ENCODE data around the gene WFIKKN1. TPM values are rescaled to one million over a fixed set of nuclear protein-coding genes. Genes with fewer than 3 reads are reported as not detected.

WFIKKN1 gene
- total and polyA plus RNA-seq, 2 of the 13 experiments (the other 11 are each of a cell fraction or from before 2014, with no cell fraction given): 1.7 to 4.9 TPM

DNA sequence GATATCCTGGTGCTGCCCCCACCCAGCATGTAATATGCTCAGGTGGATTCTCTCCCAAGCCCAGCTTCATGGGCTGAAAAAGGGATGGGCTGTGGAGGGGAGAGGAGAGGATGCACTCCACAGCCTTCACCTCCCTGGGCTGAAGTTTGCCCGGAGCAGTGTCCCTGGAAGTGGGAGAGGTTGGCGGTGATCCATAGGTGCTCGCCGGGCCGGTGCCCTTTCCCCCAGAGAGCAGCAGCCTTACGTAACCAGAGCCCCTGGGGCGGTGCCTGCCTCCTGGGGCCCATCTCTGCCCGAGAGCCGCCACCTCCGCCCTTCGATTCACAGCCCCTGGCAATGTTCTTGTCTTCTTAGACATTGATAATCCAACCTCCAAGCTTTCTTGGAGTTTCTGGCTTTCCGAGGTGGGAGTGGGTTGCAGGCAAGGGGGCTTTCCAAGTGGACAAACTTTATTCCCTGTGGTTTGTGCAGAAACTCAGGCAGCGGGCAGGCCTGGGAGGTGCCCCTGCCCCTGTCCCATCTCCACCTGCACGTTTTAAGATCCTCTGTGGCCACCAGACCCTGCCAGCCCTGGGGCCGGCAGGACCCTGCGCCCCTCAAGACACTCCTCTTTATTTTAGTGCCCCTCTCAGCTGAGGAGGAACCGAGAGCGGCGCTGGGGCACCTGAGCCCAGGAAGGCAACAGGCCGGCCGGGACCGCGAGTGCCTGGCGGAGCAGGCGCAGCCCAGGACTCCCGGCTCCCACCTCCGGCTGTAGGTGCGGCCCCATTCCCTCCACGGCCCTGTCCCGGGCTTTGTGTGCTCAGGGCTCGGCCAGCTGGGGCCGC, 15.3 kb downstream of the WFIKKN1 start (continued):
- TF ChIP-seq THYN1 (CRISPR knock-in tag; IDR thresholded peaks at IDR 0.05; ENCODE audit: borderline replicate concordance, low read depth): no peak
- no peak for TF ChIP-seq ZBTB1 (CRISPR knock-in tag; IDR thresholded peaks at IDR 0.05; ENCODE audit: borderline replicate concordance)
- TF ChIP-seq ZNF274 (CRISPR knock-in tag; IDR thresholded peaks at IDR 0.05): no peak
- no peak for TF ChIP-seq SMARCE1 (IDR thresholded peaks at IDR 0.05; ENCODE audit: borderline replicate concordance)
- TF ChIP-seq CENPBD1 (CRISPR knock-in tag; IDR thresholded peaks at IDR 0.05; ENCODE audit: borderline replicate concordance, low read depth): no peak
- no peak for TF ChIP-seq ZNF260 (CRISPR knock-in tag; IDR thresholded peaks at IDR 0.05; ENCODE audit: borderline replicate concordance, low read depth)
- peak; percentile 35; the same call in 1 of the 2 replicates for TF ChIP-seq ZNF768 (CRISPR knock-in tag; IDR thresholded peaks at IDR 0.05)
- peak; percentile 85 for TF ChIP-seq PATZ1 (CRISPR knock-in tag; IDR thresholded peaks at IDR 0.05)
- no peak for TF ChIP-seq ZSCAN12 (CRISPR knock-in tag; IDR thresholded peaks at IDR 0.05)
- TF ChIP-seq ZNF33A (CRISPR knock-in tag; IDR thresholded peaks at IDR 0.05; ENCODE audit: borderline replicate concordance): no peak
- TF ChIP-seq CHD2 (IDR thresholded peaks at IDR 0.05; ENCODE audit: low read depth, low read length): no peak
- TF ChIP-seq JUN (CRISPR knock-in tag; IDR thresholded peaks at IDR 0.05): no peak
- TF ChIP-seq ZFX (CRISPR knock-in tag; IDR thresholded peaks at IDR 0.05; ENCODE audit: low read depth): peak; percentile 60
- TF ChIP-seq ZNF543 (CRISPR knock-in tag; IDR thresholded peaks at IDR 0.05): no peak
- no peak for TF ChIP-seq ZNF180 (CRISPR knock-in tag; IDR thresholded peaks at IDR 0.05; ENCODE audit: borderline replicate concordance, low read depth)
- TF ChIP-seq GMEB2 (CRISPR knock-in tag; IDR thresholded peaks at IDR 0.05; ENCODE audit: low read depth): no peak
- TF ChIP-seq, protein P1, sequence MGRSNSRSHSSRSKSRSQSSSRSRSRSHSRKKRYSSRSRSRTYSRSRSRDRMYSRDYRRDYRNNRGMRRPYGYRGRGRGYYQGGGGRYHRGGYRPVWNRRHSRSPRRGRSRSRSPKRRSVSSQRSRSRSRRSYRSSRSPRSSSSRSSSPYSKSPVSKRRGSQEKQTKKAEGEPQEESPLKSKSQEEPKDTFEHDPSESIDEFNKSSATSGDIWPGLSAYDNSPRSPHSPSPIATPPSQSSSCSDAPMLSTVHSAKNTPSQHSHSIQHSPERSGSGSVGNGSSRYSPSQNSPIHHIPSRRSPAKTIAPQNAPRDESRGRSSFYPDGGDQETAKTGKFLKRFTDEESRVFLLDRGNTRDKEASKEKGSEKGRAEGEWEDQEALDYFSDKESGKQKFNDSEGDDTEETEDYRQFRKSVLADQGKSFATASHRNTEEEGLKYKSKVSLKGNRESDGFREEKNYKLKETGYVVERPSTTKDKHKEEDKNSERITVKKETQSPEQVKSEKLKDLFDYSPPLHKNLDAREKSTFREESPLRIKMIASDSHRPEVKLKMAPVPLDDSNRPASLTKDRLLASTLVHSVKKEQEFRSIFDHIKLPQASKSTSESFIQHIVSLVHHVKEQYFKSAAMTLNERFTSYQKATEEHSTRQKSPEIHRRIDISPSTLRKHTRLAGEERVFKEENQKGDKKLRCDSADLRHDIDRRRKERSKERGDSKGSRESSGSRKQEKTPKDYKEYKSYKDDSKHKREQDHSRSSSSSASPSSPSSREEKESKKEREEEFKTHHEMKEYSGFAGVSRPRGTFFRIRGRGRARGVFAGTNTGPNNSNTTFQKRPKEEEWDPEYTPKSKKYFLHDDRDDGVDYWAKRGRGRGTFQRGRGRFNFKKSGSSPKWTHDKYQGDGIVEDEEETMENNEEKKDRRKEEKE (IDR thresholded peaks at IDR 0.05): no peak
- TF ChIP-seq POLR2A (IDR thresholded peaks at IDR 0.05; ENCODE audit: insufficient read depth in 1 of 2, low read depth in 2 of 2, low read length in 2 of 2): peak; percentile 45 to 61
- no peak for TF ChIP-seq ZNF839 (CRISPR knock-in tag; IDR thresholded peaks at IDR 0.05; ENCODE audit: borderline replicate concordance)
- TF ChIP-seq CCDC6 (CRISPR knock-in tag; IDR thresholded peaks at IDR 0.05): 0 out of 2 replicates have a peak, but pooled peaks have one; percentile 43
- no peak for TF ChIP-seq CREB1 (IDR thresholded peaks at IDR 0.05)
- TF ChIP-seq CREB1 (CRISPR knock-in tag; IDR thresholded peaks at IDR 0.05): no peak
